ENCODE results near the gene DCP1A. TPM values are rescaled to one million over a fixed set of nuclear protein-coding genes. Genes with fewer than 3 reads are reported as not detected.

Gene DCP1A
- total and polyA plus RNA-seq, 2 donors (not counting 3 experiments of a cell fraction or from before 2014, with no cell fraction given) = 32.3 to 38.0 TPM

- Histone ChIP-seq H3K4me2 (ENCODE audit: insufficient read depth, low read length) (no peak overlapping the region), H4K20me1 (replicated peaks; ENCODE audit: control insufficient read depth, extremely low read depth, insufficient read depth, low read length) (peaks cover 2% of the 10 kb centered on the region), H3K4me1 (ENCODE audit: control insufficient read depth, extremely low read depth, insufficient read depth, low read length) (peaks cover 9% of the 10 kb centered on the region), H3K27ac (ENCODE audit: insufficient read depth, low read depth, low read length) (no peak overlapping the region), H3K4me3 (replicated peaks in 1 of 3; ENCODE audit: insufficient read depth in 1 of 3, low read depth in 1 of 3, low read length in 3 of 3) (no peak overlapping the region), H3K36me3 (ENCODE audit: control insufficient read depth in 2 of 2, extremely low read depth in 1 of 2, insufficient read depth in 2 of 2, low read length in 2 of 2) (peaks cover 19 to 23% of the 10 kb centered on the region in 2 experiments), H3K9ac (replicated peaks; ENCODE audit: extremely low read depth, insufficient read depth, low read length) (no peak overlapping the region), H3K9me3 (replicated peaks; ENCODE audit: control insufficient read depth, insufficient read depth, low read length) (no peaks in the 10 kb centered on the region), H3K27me3 (ENCODE audit: control insufficient read depth in 2 of 2, insufficient read depth in 2 of 2, low read length in 2 of 2) (no peaks in the 10 kb centered on the region), H3K9me1 (replicated peaks; ENCODE audit: control insufficient read depth, extremely low read depth, insufficient read depth, low read length) (no peaks in the 10 kb centered on the region), H3K79me2 (ENCODE audit: control insufficient read depth, insufficient read depth, low read length) (peaks cover 93% of the 10 kb centered on the region), H2AFZ (ENCODE audit: low read depth, low read length) (no peak overlapping the region)
- DNase-seq (ENCODE audit: low read depth, low spot score) (no peak), FAIRE-seq (no peak)
- dilution Hi-C loops (cut with MboI; ENCODE audit: extremely low pct_ligation_motif_present, low sequenced_read_pairs) (no loop called here), intact Hi-C loops (cut with micrococcal nuclease) (no loop called here)
- BruUV-seq (replicated peaks) = no TSS peak
- no peak for TF ChIP-seq JUN (IDR thresholded peaks at IDR 0.05; ENCODE audit: borderline replicate concordance, insufficient read depth, insufficient read length, low read depth)
- no peak for TF ChIP-seq MYC (IDR thresholded peaks at IDR 0.05; ENCODE audit: low read depth, low read length)
- TF ChIP-seq, protein P1, sequence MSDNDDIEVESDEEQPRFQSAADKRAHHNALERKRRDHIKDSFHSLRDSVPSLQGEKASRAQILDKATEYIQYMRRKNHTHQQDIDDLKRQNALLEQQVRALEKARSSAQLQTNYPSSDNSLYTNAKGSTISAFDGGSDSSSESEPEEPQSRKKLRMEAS (IDR thresholded peaks at IDR 0.05; ENCODE audit: insufficient read depth, insufficient read length) = no peak
- TF ChIP-seq FOS (IDR thresholded peaks at IDR 0.05; ENCODE audit: borderline replicate concordance, insufficient read depth, low read length) = no peak
- no peak for TF ChIP-seq POLR2AphosphoS5 (IDR thresholded peaks at IDR 0.05; ENCODE audit: insufficient read depth, low read depth, low read length)
- no peak for TF ChIP-seq GATA2 (IDR thresholded peaks at IDR 0.05; ENCODE audit: insufficient read depth, insufficient read length, low read depth, low read length)
- no peak for TF ChIP-seq POLR2A (IDR thresholded peaks at IDR 0.05; ENCODE audit: low read depth, low read length)
- ChIA-PET POLR2A (no interaction called here), CTCF (interaction anchor here (0.9 to 1.1 kb wide), 2 partner anchors 26 to 49 kb away, joined by 3 read pairs; no protein-coding TSS in a partner anchor)
Observed at GRCh38 chr3:53244271-53244670, 103.1 kb downstream of the DCP1A start.

DNA sequence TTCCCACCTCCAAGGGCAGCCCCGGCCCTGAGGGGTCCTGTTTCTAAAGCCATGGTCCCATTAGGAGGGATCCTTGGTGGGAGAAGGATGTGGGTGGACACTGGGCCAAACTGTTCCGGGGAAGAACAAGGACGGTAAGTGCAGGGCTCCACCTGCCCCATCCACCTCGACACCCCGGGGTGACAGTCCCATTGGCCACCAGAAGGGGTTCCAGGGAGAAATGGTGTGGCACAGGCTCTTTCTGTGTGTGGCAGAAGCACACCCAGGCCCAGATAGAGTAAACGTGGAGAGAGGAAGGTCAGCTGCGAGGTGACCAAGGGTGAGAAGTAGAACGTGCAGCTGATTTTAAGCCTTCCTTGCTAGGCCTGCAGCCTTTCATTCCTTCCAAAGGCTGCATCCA, 103.6 kb downstream of the DCP1A start:
- Histone ChIP-seq H3K9me1 (replicated peaks; ENCODE audit: control insufficient read depth, extremely low read depth, insufficient read depth, low read length) (no peaks in the 10 kb centered on the region), H3K9me3 (replicated peaks; ENCODE audit: control insufficient read depth, insufficient read depth, low read length) (no peaks in the 10 kb centered on the region), H3K4me2 (ENCODE audit: insufficient read depth, low read length) (no peak overlapping the region), H3K36me3 (ENCODE audit: control insufficient read depth in 2 of 2, extremely low read depth in 1 of 2, insufficient read depth in 2 of 2, low read length in 2 of 2) (peaks cover 20 to 23% of the 10 kb centered on the region in 2 experiments), H3K27ac (ENCODE audit: insufficient read depth, low read depth, low read length) (no peak overlapping the region), H3K4me1 (ENCODE audit: control insufficient read depth, extremely low read depth, insufficient read depth, low read length) (peaks cover 13% of the 10 kb centered on the region), H3K79me2 (ENCODE audit: control insufficient read depth, insufficient read depth, low read length) (peaks cover 88% of the 10 kb centered on the region), H3K4me3 (replicated peaks in 1 of 3; ENCODE audit: insufficient read depth in 1 of 3, low read depth in 1 of 3, low read length in 3 of 3) (no peak overlapping the region), H3K27me3 (ENCODE audit: control insufficient read depth in 2 of 2, insufficient read depth in 2 of 2, low read length in 2 of 2) (no peaks in the 10 kb centered on the region), H3K9ac (replicated peaks; ENCODE audit: extremely low read depth, insufficient read depth, low read length) (no peak overlapping the region), H4K20me1 (replicated peaks; ENCODE audit: control insufficient read depth, extremely low read depth, insufficient read depth, low read length) (peaks cover 2% of the 10 kb centered on the region), H2AFZ (ENCODE audit: low read depth, low read length) (no peak overlapping the region)
- FAIRE-seq (no peak), DNase-seq (ENCODE audit: low read depth, low spot score) (no peak)
- ChIA-PET POLR2A (no interaction called here), CTCF (interaction anchor here (0.9 kb wide), 1 partner anchor 48 kb away, joined by 3 read pairs; no protein-coding TSS in a partner anchor)
- TF ChIP-seq POLR2A (IDR thresholded peaks at IDR 0.05; ENCODE audit: low read depth, low read length) (no peak), GATA2 (IDR thresholded peaks at IDR 0.05; ENCODE audit: insufficient read depth, insufficient read length, low read depth, low read length) (no peak), FOS (IDR thresholded peaks at IDR 0.05; ENCODE audit: borderline replicate concordance, insufficient read depth, low read length) (no peak), POLR2AphosphoS5 (IDR thresholded peaks at IDR 0.05; ENCODE audit: insufficient read depth, low read depth, low read length) (no peak), EZH2 (IDR thresholded peaks at IDR 0.05; ENCODE audit: borderline replicate concordance, low read depth, low read length, severe bottlenecking) (no peak), MYC (IDR thresholded peaks at IDR 0.05; ENCODE audit: low read depth, low read length) (no peak)
- TF ChIP-seq, protein P1 (IDR thresholded peaks at IDR 0.05; ENCODE audit: insufficient read depth, insufficient read length) = no peak
- BruUV-seq (replicated peaks) = no TSS peak
- dilution Hi-C loops (cut with MboI; ENCODE audit: extremely low pct_ligation_motif_present, low sequenced_read_pairs) = no loop called here
- intact Hi-C loops (cut with micrococcal nuclease) = no loop called here

All from endothelial cell of umbilical vein (primary cell).